HepG2 (cell line): ENCODE results near the gene FGFR3. TPM values are rescaled to one million over a fixed set of nuclear protein-coding genes. Genes with fewer than 3 reads are reported as not detected.

ENCODE experiments used
- ATF7-NPFF ChIP-seq: sonication (generic); formaldehyde crosslinking; IDR thresholded peaks from 2 replicates; pipeline ENCODE4 v1.8.1; 2023; ENCODE audit warnings: mild to moderate bottlenecking, low read depth, missing genetic modification reagents, moderate library complexity
- KAT2B ChIP-seq: fragments of 150-350 bp; IDR thresholded peaks from 2 replicates; pipeline ENCODE4 v1.6.1; 2014; ENCODE audit warnings: low read depth, low read length, borderline replicate concordance
- MZF1 ChIP-seq: sonication (generic); formaldehyde crosslinking; IDR thresholded peaks from 2 replicates; pipeline ENCODE4 v1.8.1; 2023; ENCODE audit warnings: mild to moderate bottlenecking, missing genetic modification reagents, borderline replicate concordance
- NFKB2 ChIP-seq: sonication (generic); formaldehyde crosslinking; IDR thresholded peaks from 2 replicates; pipeline ENCODE4 v1.4.0; 2020; ENCODE audit warnings: missing genetic modification reagents, borderline replicate concordance
- NR2F2 ChIP-seq: IDR thresholded peaks from 2 replicates; pipeline ENCODE4 v1.6.1; 2012; ENCODE audit warnings: low read depth, inconsistent platforms, borderline replicate concordance
- RAD51 ChIP-seq: fragments of 450-650 bp; IDR thresholded peaks from 2 replicates; pipeline ENCODE4 v1.6.1; 2016; ENCODE audit warnings: borderline replicate concordance
- RBM39 ChIP-seq: fragments of 200-400 bp; formaldehyde crosslinking; IDR thresholded peaks from one replicate; pipeline ENCODE4 v1.6.1; 2018; ENCODE audit warnings: antibody characterized with exemption, mild to moderate bottlenecking, low read depth, low read length; ENCODE audit not compliant: poor library complexity, severe bottlenecking
- STAG1 ChIP-seq: sonication (generic); formaldehyde crosslinking; IDR thresholded peaks from 2 replicates; pipeline ENCODE4 v1.4.0; 2020; ENCODE audit warnings: missing genetic modification reagents
- STAT6 ChIP-seq: sonication (generic); formaldehyde crosslinking; IDR thresholded peaks from 2 replicates; pipeline ENCODE4 v1.4.0; 2020; ENCODE audit warnings: missing genetic modification reagents, mild to moderate bottlenecking, borderline replicate concordance
- WIZ ChIP-seq: sonication (generic); formaldehyde crosslinking; IDR thresholded peaks from 2 replicates; pipeline ENCODE4 v1.5.1; 2020; ENCODE audit warnings: mild to moderate bottlenecking, missing genetic modification reagents
- ZFP82 ChIP-seq: sonication (generic); formaldehyde crosslinking; IDR thresholded peaks from 2 replicates; pipeline ENCODE4 v1.5.1; 2020; ENCODE audit warnings: mild to moderate bottlenecking, missing genetic modification reagents, borderline replicate concordance
- ZKSCAN8 ChIP-seq: IDR thresholded peaks from 2 replicates; pipeline ENCODE4 v1.6.1; 2016; ENCODE audit warnings: borderline replicate concordance, missing genetic modification reagents, missing compliant biosample characterization
- ZNF280B ChIP-seq: sonication (generic); formaldehyde crosslinking; IDR thresholded peaks from 2 replicates; pipeline ENCODE4 v1.5.0; 2020; ENCODE audit warnings: missing genetic modification reagents, mild to moderate bottlenecking, borderline replicate concordance
- ZNF296 ChIP-seq: sonication (generic); formaldehyde crosslinking; conservative IDR thresholded peaks from 2 replicates; pipeline ENCODE4 v1.5.0; 2020; ENCODE audit warnings: mild to moderate bottlenecking, missing genetic modification reagents
- ZNF30 ChIP-seq: sonication (generic); formaldehyde crosslinking; IDR thresholded peaks from 2 replicates; pipeline ENCODE4 v1.5.0; 2020; ENCODE audit warnings: mild to moderate bottlenecking, missing genetic modification reagents
- ZNF354B ChIP-seq: sonication (generic); formaldehyde crosslinking; IDR thresholded peaks from 2 replicates; pipeline ENCODE4 v1.8.0; 2022; ENCODE audit warnings: mild to moderate bottlenecking, missing genetic modification reagents
- ZNF652 ChIP-seq: IDR thresholded peaks from 2 replicates; pipeline ENCODE4 v1.6.1; 2016; ENCODE audit warnings: low read depth, borderline replicate concordance
- ZNF720 ChIP-seq: sonication (generic); formaldehyde crosslinking; IDR thresholded peaks from 2 replicates; pipeline ENCODE4 v1.4.0; 2020; ENCODE audit warnings: missing genetic modification reagents
- polyA plus RNA-seq, 8 experiments: library from polyadenylated mRNA; depleted of rRNA in 3 of 8; stranded (reverse) in 7 of 8; unstranded in 1 of 8; fragments of >200 nt; fragmentation: Illumina TruSeq in 4 of 8; extraction: Trizol in 4 of 8; gene quantifications; 2 replicates each; pipeline versions ENCODE4 v1.2.1 to v1.2.3, GENCODE V29; 2011 to 2016; ENCODE audit warnings: low read depth in 4 of 8, missing spikeins in 1 of 8, mixed read lengths in 1 of 8; ENCODE audit not compliant: insufficient read depth in 1 of 8
- total RNA-seq, 5 experiments: library from RNA; depleted of rRNA; stranded (reverse); fragments of >200 nt; fragmentation: Illumina TruSeq; extraction: Trizol; gene quantifications; 2 replicates each; pipeline ENCODE4 v1.2.3, GENCODE V29; 2016; ENCODE audit warnings: low read depth in 1 of 5
- TF ChIP-seq, protein P1 (sequence below): sonication (generic); formaldehyde crosslinking; IDR thresholded peaks from 2 replicates; pipeline ENCODE4 v1.4.0; 2020; ENCODE audit warnings: mild to moderate bottlenecking, low read depth, missing genetic modification reagents
- TF ChIP-seq, protein P2 (sequence below): sonication (generic); IDR thresholded peaks from 2 replicates; pipeline ENCODE4 v1.6.1; 2016; ENCODE audit warnings: low read depth, borderline replicate concordance
- TF ChIP-seq, protein P3 (sequence below): IDR thresholded peaks from 2 replicates; pipeline ENCODE4 v1.6.1; 2016; ENCODE audit warnings: missing genetic modification reagents, missing compliant biosample characterization
- TF ChIP-seq, protein P4 (sequence below): conservative IDR thresholded peaks from 2 replicates; pipeline ENCODE4 v1.6.1; 2018; ENCODE audit warnings: missing genetic modification reagents

FGFR3 gene
- total and polyA plus RNA-seq, 2 of the 13 experiments (the other 11 are each of a cell fraction or from before 2014, with no cell fraction given): 103 to 109 TPM

GRCh38 chr4:1765409-1766072 lies 27.6 kb upstream of the FGFR3 start (continued):
- TF ChIP-seq STAT6 (CRISPR knock-in tag) (no peak), ZKSCAN8 (CRISPR knock-in tag) (no peak), NFKB2 (CRISPR knock-in tag) (no peak), NR2F2 (no peak), ZNF280B (CRISPR knock-in tag) (no peak), ZFP82 (CRISPR knock-in tag) (no peak), RBM39 (no peak), ATF7-NPFF (CRISPR knock-in tag) (no peak), STAG1 (CRISPR knock-in tag) (no peak), MZF1 (CRISPR knock-in tag) (no peak), ZNF720 (CRISPR knock-in tag) (no peak), KAT2B (no peak), ZNF30 (CRISPR knock-in tag) (no peak), ZNF354B (CRISPR knock-in tag) (no peak), RAD51 (peak; percentile 93), ZNF296 (CRISPR knock-in tag) (no peak), WIZ (CRISPR knock-in tag) (no peak), ZNF652 (no peak)
- TF ChIP-seq, protein P1, sequence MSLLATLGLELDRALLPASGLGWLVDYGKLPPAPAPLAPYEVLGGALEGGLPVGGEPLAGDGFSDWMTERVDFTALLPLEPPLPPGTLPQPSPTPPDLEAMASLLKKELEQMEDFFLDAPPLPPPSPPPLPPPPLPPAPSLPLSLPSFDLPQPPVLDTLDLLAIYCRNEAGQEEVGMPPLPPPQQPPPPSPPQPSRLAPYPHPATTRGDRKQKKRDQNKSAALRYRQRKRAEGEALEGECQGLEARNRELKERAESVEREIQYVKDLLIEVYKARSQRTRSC (CRISPR knock-in tag): 0 out of 2 replicates have a peak, but pooled peaks have one; percentile 5
- TF ChIP-seq, protein P2, sequence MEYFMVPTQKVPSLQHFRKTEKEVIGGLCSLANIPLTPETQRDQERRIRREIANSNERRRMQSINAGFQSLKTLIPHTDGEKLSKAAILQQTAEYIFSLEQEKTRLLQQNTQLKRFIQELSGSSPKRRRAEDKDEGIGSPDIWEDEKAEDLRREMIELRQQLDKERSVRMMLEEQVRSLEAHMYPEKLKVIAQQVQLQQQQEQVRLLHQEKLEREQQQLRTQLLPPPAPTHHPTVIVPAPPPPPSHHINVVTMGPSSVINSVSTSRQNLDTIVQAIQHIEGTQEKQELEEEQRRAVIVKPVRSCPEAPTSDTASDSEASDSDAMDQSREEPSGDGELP: no peak
- TF ChIP-seq, protein P3, sequence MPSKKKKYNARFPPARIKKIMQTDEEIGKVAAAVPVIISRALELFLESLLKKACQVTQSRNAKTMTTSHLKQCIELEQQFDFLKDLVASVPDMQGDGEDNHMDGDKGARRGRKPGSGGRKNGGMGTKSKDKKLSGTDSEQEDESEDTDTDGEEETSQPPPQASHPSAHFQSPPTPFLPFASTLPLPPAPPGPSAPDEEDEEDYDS (CRISPR knock-in tag): no peak
- TF ChIP-seq, protein P4, sequence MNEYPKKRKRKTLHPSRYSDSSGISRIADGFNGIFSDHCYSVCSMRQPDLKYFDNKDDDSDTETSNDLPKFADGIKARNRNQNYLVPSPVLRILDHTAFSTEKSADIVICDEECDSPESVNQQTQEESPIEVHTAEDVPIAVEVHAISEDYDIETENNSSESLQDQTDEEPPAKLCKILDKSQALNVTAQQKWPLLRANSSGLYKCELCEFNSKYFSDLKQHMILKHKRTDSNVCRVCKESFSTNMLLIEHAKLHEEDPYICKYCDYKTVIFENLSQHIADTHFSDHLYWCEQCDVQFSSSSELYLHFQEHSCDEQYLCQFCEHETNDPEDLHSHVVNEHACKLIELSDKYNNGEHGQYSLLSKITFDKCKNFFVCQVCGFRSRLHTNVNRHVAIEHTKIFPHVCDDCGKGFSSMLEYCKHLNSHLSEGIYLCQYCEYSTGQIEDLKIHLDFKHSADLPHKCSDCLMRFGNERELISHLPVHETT (CRISPR knock-in tag): no peak
